ENCODE results near the gene TACSTD2.

The TACSTD2 gene

GRCh38 chr1:58529284-58529683 lies 47.8 kb downstream of the TACSTD2 start:
- TF ChIP-seq CTCF (IDR thresholded peaks at IDR 0.05; ENCODE audit: insufficient read depth, low read depth, low read length, missing control alignments) = no peak
- no peak for DNase-seq (ENCODE audit: low read depth)
- H3K4me3 ChIP-seq (ENCODE audit: low read length) = no peak overlapping the region

- TF ChIP-seq CTCF (IDR thresholded peaks at IDR 0.05; ENCODE audit: insufficient read depth, low read depth, low read length, missing control alignments) = no peak
- H3K4me3 ChIP-seq (ENCODE audit: low read length) = no peak overlapping the region
- peak; percentile 90 for DNase-seq (ENCODE audit: low read depth)
These were observed 48.5 kb downstream of the TACSTD2 start for GRCh38 chr1:58528518-58528917.
